HepG2 (cell line): ENCODE data around the gene BOLA3. TPM values are rescaled to one million over a fixed set of nuclear protein-coding genes. Genes with fewer than 3 reads are reported as not detected.
A peak's percentile ranks its signal among the peaks of the same experiment; 100 is the strongest.

Experiments used
- ARID4A ChIP-seq: sonication (generic); formaldehyde crosslinking; IDR thresholded peaks from 2 replicates; pipeline ENCODE4 v1.5.0; 2020; ENCODE audit warnings: mild to moderate bottlenecking, missing genetic modification reagents, borderline replicate concordance
- DNMT1 ChIP-seq: sonication (generic); formaldehyde crosslinking; IDR thresholded peaks from 2 replicates; pipeline ENCODE4 v1.5.1; 2020; ENCODE audit warnings: mild to moderate bottlenecking, missing genetic modification reagents
- DR1 ChIP-seq: sonication (generic); formaldehyde crosslinking; IDR thresholded peaks from 2 replicates; pipeline ENCODE4 v1.8.0; 2021; ENCODE audit warnings: mild to moderate bottlenecking, missing genetic modification reagents, inconsistent platforms
- HIVEP1 ChIP-seq: sonication (generic); formaldehyde crosslinking; IDR thresholded peaks from 2 replicates; pipeline ENCODE4 v1.4.0; 2020; ENCODE audit warnings: mild to moderate bottlenecking, missing genetic modification reagents
- HOXA5 ChIP-seq: sonication (generic); formaldehyde crosslinking; IDR thresholded peaks from 2 replicates; pipeline ENCODE4 v1.4.0; 2020; ENCODE audit warnings: missing genetic modification reagents
- KDM1A ChIP-seq: IDR thresholded peaks from 2 replicates; pipeline ENCODE4 v1.6.1; 2016; ENCODE audit warnings: missing compliant biosample characterization
- MAFK ChIP-seq, 2 experiments: IDR thresholded peaks in 1 of 2; conservative IDR thresholded peaks in 1 of 2; 2 replicates each; pipeline ENCODE4 v1.6.1; 2011; ENCODE audit warnings: improper control_type of control experiment in 2 of 2, low read length in 2 of 2
- PRDM10 ChIP-seq: sonication (generic); formaldehyde crosslinking; IDR thresholded peaks from 2 replicates; pipeline ENCODE4 v1.4.0; 2020; ENCODE audit warnings: low read depth, missing genetic modification reagents
- RAD21 ChIP-seq: fragments of 450-650 bp; formaldehyde crosslinking; IDR thresholded peaks from 2 replicates; pipeline ENCODE4 v1.5.0; 2020; ENCODE audit warnings: mild to moderate bottlenecking
- SALL2 ChIP-seq: sonication (generic); formaldehyde crosslinking; IDR thresholded peaks from 2 replicates; pipeline ENCODE4 v1.8.1; 2023; ENCODE audit warnings: mild to moderate bottlenecking, missing genetic modification reagents, inconsistent platforms
- SNAPC5 ChIP-seq: sonication (generic); formaldehyde crosslinking; IDR thresholded peaks from 2 replicates; pipeline ENCODE4 v1.8.1; 2023; ENCODE audit warnings: mild to moderate bottlenecking, missing genetic modification reagents, borderline replicate concordance
- SOX13 ChIP-seq, 3 experiments: fragments of 450-650 bp in 1 of 3; sonication (generic) in 1 of 3; formaldehyde crosslinking in 1 of 3; IDR thresholded peaks in 2 of 3; conservative IDR thresholded peaks in 1 of 3; 2 replicates each; pipeline versions ENCODE4 v1.5.0 to v1.6.1; 2016 to 2020; ENCODE audit warnings: antibody characterized with exemption in 1 of 3, mild to moderate bottlenecking in 1 of 3, missing compliant biosample characterization in 1 of 3, missing genetic modification reagents in 1 of 3, moderate library complexity in 1 of 3
- U2AF1 ChIP-seq: fragments of 200-400 bp; formaldehyde crosslinking; optimal IDR thresholded peaks from 2 replicates; pipeline ENCODE3; 2017; ENCODE audit warnings: mild to moderate bottlenecking, low read depth, low read length
- ZFP41 ChIP-seq: sonication (generic); formaldehyde crosslinking; IDR thresholded peaks from 2 replicates; pipeline ENCODE4 v1.4.0; 2020; ENCODE audit warnings: mild to moderate bottlenecking, missing genetic modification reagents, borderline replicate concordance
- ZNF136 ChIP-seq: sonication (generic); formaldehyde crosslinking; IDR thresholded peaks from 2 replicates; pipeline ENCODE4 v1.8.1; 2022; ENCODE audit warnings: low read depth, mild to moderate bottlenecking, moderate library complexity, missing genetic modification reagents
- ZNF350 ChIP-seq: sonication (generic); formaldehyde crosslinking; IDR thresholded peaks from 2 replicates; pipeline ENCODE4 v1.4.0; 2020; ENCODE audit warnings: mild to moderate bottlenecking, low read depth, missing genetic modification reagents, borderline replicate concordance
- polyA plus RNA-seq, 8 experiments: library from polyadenylated mRNA; depleted of rRNA in 3 of 8; stranded (reverse) in 7 of 8; unstranded in 1 of 8; fragments of >200 nt; fragmentation: Illumina TruSeq in 4 of 8; extraction: Trizol in 4 of 8; gene quantifications; 2 replicates each; pipeline versions ENCODE4 v1.2.1 to v1.2.3, GENCODE V29; 2011 to 2016; ENCODE audit warnings: low read depth in 4 of 8, missing spikeins in 1 of 8, mixed read lengths in 1 of 8; ENCODE audit not compliant: insufficient read depth in 1 of 8
- total RNA-seq, 5 experiments: library from RNA; depleted of rRNA; stranded (reverse); fragments of >200 nt; fragmentation: Illumina TruSeq; extraction: Trizol; gene quantifications; 2 replicates each; pipeline ENCODE4 v1.2.3, GENCODE V29; 2016; ENCODE audit warnings: low read depth in 1 of 5
- TF ChIP-seq, protein P1 (sequence below): sonication (generic); formaldehyde crosslinking; IDR thresholded peaks from 2 replicates; pipeline ENCODE4 v1.4.0; 2020; ENCODE audit warnings: mild to moderate bottlenecking, low read depth, missing genetic modification reagents

Gene BOLA3
- total and polyA plus RNA-seq, 2 of the 13 experiments (the other 11 are each of a cell fraction or from before 2014, with no cell fraction given) = 89.7 to 170 TPM

GRCh38 chr2:74119912-74120825 lies 27.5 kb downstream of the BOLA3 start (continued):
- peak; percentile 86 for TF ChIP-seq ARID4A (CRISPR knock-in tag)
- TF ChIP-seq SNAPC5 (CRISPR knock-in tag) = 0 out of 2 replicates have a peak, but pooled peaks have one; percentile 35
- TF ChIP-seq DR1 (CRISPR knock-in tag) = peak; percentile 63; the same call in 1 of the 2 replicates
- TF ChIP-seq HOXA5 (CRISPR knock-in tag) = peak; percentile 97
- peak; percentile 91; the same call in 1 of the 2 replicates for TF ChIP-seq ZFP41 (CRISPR knock-in tag)
- TF ChIP-seq, protein P1, sequence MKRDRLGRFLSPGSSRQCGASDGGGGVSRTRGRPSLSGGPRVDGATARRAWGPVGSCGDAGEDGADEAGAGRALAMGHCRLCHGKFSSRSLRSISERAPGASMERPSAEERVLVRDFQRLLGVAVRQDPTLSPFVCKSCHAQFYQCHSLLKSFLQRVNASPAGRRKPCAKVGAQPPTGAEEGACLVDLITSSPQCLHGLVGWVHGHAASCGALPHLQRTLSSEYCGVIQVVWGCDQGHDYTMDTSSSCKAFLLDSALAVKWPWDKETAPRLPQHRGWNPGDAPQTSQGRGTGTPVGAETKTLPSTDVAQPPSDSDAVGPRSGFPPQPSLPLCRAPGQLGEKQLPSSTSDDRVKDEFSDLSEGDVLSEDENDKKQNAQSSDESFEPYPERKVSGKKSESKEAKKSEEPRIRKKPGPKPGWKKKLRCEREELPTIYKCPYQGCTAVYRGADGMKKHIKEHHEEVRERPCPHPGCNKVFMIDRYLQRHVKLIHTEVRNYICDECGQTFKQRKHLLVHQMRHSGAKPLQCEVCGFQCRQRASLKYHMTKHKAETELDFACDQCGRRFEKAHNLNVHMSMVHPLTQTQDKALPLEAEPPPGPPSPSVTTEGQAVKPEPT (CRISPR knock-in tag) = peak; percentile 53; the same call in 1 of the 2 replicates
- TF ChIP-seq PRDM10 (CRISPR knock-in tag) = peak; percentile 72; the same call in 1 of the 2 replicates
- peak; percentile 99 for TF ChIP-seq ZNF350 (CRISPR knock-in tag)
- peak; percentile 84 for TF ChIP-seq RAD21 (CRISPR knock-in tag)
- no peak for TF ChIP-seq SOX13 (IDR thresholded peaks at IDR 0.05)
- peak in 1 of 2 experiments; percentile 56; a peak in 2 of 4 replicates for TF ChIP-seq SOX13 (CRISPR knock-in tag; conservative IDR thresholded peaks at IDR 0.05 in 1 of 2, IDR thresholded peaks at IDR 0.05 in 1 of 2)
- no peak for TF ChIP-seq KDM1A (CRISPR knock-in tag)
- no peak for TF ChIP-seq MAFK (conservative IDR thresholded peaks at IDR 0.05 in 1 of 2, IDR thresholded peaks at IDR 0.05 in 1 of 2; ENCODE audit: low read length in 2 of 2)
- peak; percentile 98 for TF ChIP-seq SALL2 (CRISPR knock-in tag)
- peak; percentile 94 for TF ChIP-seq HIVEP1 (CRISPR knock-in tag)
- TF ChIP-seq U2AF1 = peak; percentile 18
- TF ChIP-seq DNMT1 (CRISPR knock-in tag) = 0 out of 2 replicates have a peak, but pooled peaks have one; percentile 19
- TF ChIP-seq ZNF136 (CRISPR knock-in tag) = 0 out of 2 replicates have a peak, but pooled peaks have one; percentile 88
